Neural progenitor cell (in vitro differentiated cells): ENCODE measurements around the gene ENDOU. TPM values are rescaled to one million over a fixed set of nuclear protein-coding genes. Genes with fewer than 3 reads are reported as not detected.
A peak's percentile ranks its signal among the peaks of the same experiment; 100 is the strongest.

ENCODE experiments used
- DNase-seq: peaks from one replicate; pipeline ENCODE4 v3.0.0-alpha.2; 2016; ENCODE audit warnings: low spot score
- H2AFZ ChIP-seq: fragments of 200-600 bp; sonication (generic); replicated peaks from 2 replicates; pipeline ENCODE4 v1.6.1; 2016; ENCODE audit warnings: antibody characterized with exemption
- H3F3A ChIP-seq: fragments of 200-600 bp; sonication (generic); 2 replicates; pipeline ENCODE4 v1.6.1; 2016; ENCODE audit warnings: antibody characterized with exemption, low read depth
- H3K27ac ChIP-seq: fragments of 200-600 bp; sonication (generic); 2 replicates; pipeline ENCODE4 v1.5.1; 2016; ENCODE audit warnings: mild to moderate bottlenecking
- H3K27me3 ChIP-seq: fragments of 200-600 bp; sonication (generic); 2 replicates; pipeline ENCODE4 v1.6.1; 2016; ENCODE audit warnings: mild to moderate bottlenecking, moderate library complexity
- H3K36me3 ChIP-seq: fragments of 200-600 bp; sonication (generic); 2 replicates; pipeline ENCODE4 v1.5.1; 2016
- H3K4me1 ChIP-seq: fragments of 200-600 bp; sonication (generic); 2 replicates; pipeline ENCODE4 v1.6.1; 2016; ENCODE audit warnings: mixed run types
- H3K4me2 ChIP-seq: fragments of 200-600 bp; sonication (generic); 2 replicates; pipeline ENCODE4 v1.6.1; 2016
- H3K4me3 ChIP-seq: fragments of 200-600 bp; sonication (generic); 2 replicates; pipeline ENCODE4 v1.5.1; 2016
- H3K79me2 ChIP-seq: fragments of 200-600 bp; sonication (generic); 2 replicates; pipeline ENCODE4 v1.6.1; 2016; ENCODE audit warnings: low read depth
- H3K9ac ChIP-seq: fragments of 200-600 bp; sonication (generic); 2 replicates; pipeline ENCODE4 v1.6.1; 2016
- H3K9me3 ChIP-seq: fragments of 200-600 bp; sonication (generic); 2 replicates; pipeline ENCODE4 v1.5.1; 2016; ENCODE audit warnings: low read depth
- H4K20me1 ChIP-seq: fragments of 200-600 bp; sonication (generic); 2 replicates; pipeline ENCODE4 v1.6.1; 2016; ENCODE audit warnings: low read depth
- H3K27ac Mint-ChIP-seq: 3 replicates; pipeline ENCODE4 v1.8.0; 2021; ENCODE audit warnings: mixed read lengths
- H3K27me3 Mint-ChIP-seq: 2 replicates; pipeline ENCODE4 v1.8.0; 2022; ENCODE audit warnings: low read depth, mild to moderate bottlenecking, inconsistent platforms, moderate library complexity, mixed read lengths; ENCODE audit not compliant: insufficient read depth
- H3K36me3 Mint-ChIP-seq: 3 replicates; pipeline ENCODE4 v1.8.0; 2021; ENCODE audit warnings: mixed read lengths
- H3K4me1 Mint-ChIP-seq: 3 replicates; pipeline ENCODE4 v1.8.0; 2021; ENCODE audit warnings: mixed read lengths
- H3K4me3 Mint-ChIP-seq: 3 replicates; pipeline ENCODE4 v1.8.0; 2021; ENCODE audit warnings: mild to moderate bottlenecking, moderate library complexity, mixed read lengths
- H3K9me3 Mint-ChIP-seq: 3 replicates; pipeline ENCODE4 v1.8.0; 2020; ENCODE audit warnings: mixed read lengths
- CTCF ChIP-seq: fragments of 200-600 bp; sonication (generic); IDR thresholded peaks from 2 replicates; pipeline ENCODE4 v1.5.1; 2017; ENCODE audit warnings: antibody characterized with exemption, mild to moderate bottlenecking
- EZH2 ChIP-seq: fragments of 200-600 bp; sonication (generic); IDR thresholded peaks from 2 replicates; pipeline ENCODE4 v1.6.1; 2017; ENCODE audit warnings: antibody characterized with exemption, mild to moderate bottlenecking, moderate library complexity
- EZH2phosphoT487 ChIP-seq: fragments of 200-600 bp; sonication (generic); IDR thresholded peaks from 2 replicates; pipeline ENCODE4 v1.6.1; 2017; ENCODE audit warnings: antibody characterized with exemption
- total RNA-seq: library from RNA; depleted of rRNA; stranded (reverse); fragments of >200 nt; gene quantifications from 2 replicates; pipeline ENCODE4 v1.2.3, GENCODE V29; 2015; ENCODE audit warnings: low replicate concordance

The ENDOU gene
- total RNA-seq, 1 donor from 2014 or later, result not detected

- Histone ChIP-seq H3K27me3 (peaks cover 14% of the 10 kb centered on the region), H3K36me3 (no peaks in the 10 kb centered on the region), H3K27ac (no peak overlapping the region), H3K4me1 (peaks cover under 1% of the 10 kb centered on the region), H3K9me3 (no peaks in the 10 kb centered on the region), H4K20me1 (no peaks in the 10 kb centered on the region), H3K4me3 (no peak overlapping the region), H3K9ac (no peak overlapping the region), H3K79me2 (no peaks in the 10 kb centered on the region), H3K4me2 (no peak overlapping the region), H2AFZ (no peak overlapping the region), H3F3A (no peaks in the 10 kb centered on the region)
- Mint-ChIP-seq H3K36me3 (no peaks in the 10 kb centered on the region), H3K4me1 (peaks cover 22% of the 10 kb centered on the region), H3K27ac (peak overlapping the region; percentile 58), H3K4me3 (no peak overlapping the region), H3K27me3 (peaks cover 10% of the 10 kb centered on the region), H3K9me3 (no peaks in the 10 kb centered on the region)
- no peak for DNase-seq
- TF ChIP-seq EZH2, result no peak
- no peak for TF ChIP-seq EZH2phosphoT487
- TF ChIP-seq CTCF, result no peak
Observed at GRCh38 chr12:47763481-47764346, 38.4 kb upstream of the ENDOU start.

GRCh38 chr12:47762850-47763465, 37.7 kb upstream of the ENDOU start:
- Histone ChIP-seq H4K20me1 (no peaks in the 10 kb centered on the region), H3K36me3 (no peaks in the 10 kb centered on the region), H2AFZ (no peak overlapping the region), H3K79me2 (no peaks in the 10 kb centered on the region), H3K9ac (no peak overlapping the region), H3K4me1 (peaks cover 8% of the 10 kb centered on the region), H3K4me3 (no peak overlapping the region), H3K4me2 (no peak overlapping the region), H3K9me3 (no peaks in the 10 kb centered on the region), H3K27me3 (peaks cover 14% of the 10 kb centered on the region), H3K27ac (no peak overlapping the region), H3F3A (peaks cover 6% of the 10 kb centered on the region)
- no peak for DNase-seq
- peaks cover 28% of the 10 kb centered on the region for H3K4me1 Mint-ChIP-seq
- H3K36me3 Mint-ChIP-seq, result no peaks in the 10 kb centered on the region
- H3K9me3 Mint-ChIP-seq, result no peaks in the 10 kb centered on the region
- no peak overlapping the region for H3K27ac Mint-ChIP-seq
- no peak overlapping the region for H3K4me3 Mint-ChIP-seq
- TF ChIP-seq EZH2phosphoT487 (no peak), CTCF (no peak), EZH2 (no peak)
- peaks cover 10% of the 10 kb centered on the region for H3K27me3 Mint-ChIP-seq

GRCh38 chr12:47758834-47759690, 33.8 kb upstream of the ENDOU start, which contains the start of gene RAPGEF3:
Gene RAPGEF3, minus strand, starts transcription at chr12:47758880. Its CDS starts 324 bp downstream, at chr12:47758556.
- no peak within 1 kb of the TSS for H3K27ac Mint-ChIP-seq
- no peaks in the 10 kb centered on the region for H3K9me3 Mint-ChIP-seq
- Histone ChIP-seq H4K20me1 (no peaks in the 10 kb centered on the region), H3K4me1 (peaks cover 20% of the 10 kb centered on the region), H2AFZ (peak within 1 kb of the TSS; percentile 77), H3K4me3 (peak within 1 kb of the TSS; percentile 62), H3K27ac (no peak within 1 kb of the TSS), H3K79me2 (no peaks in the 10 kb centered on the region), H3K9ac (no peak within 1 kb of the TSS), H3K4me2 (peak within 1 kb of the TSS; percentile 84), H3K9me3 (no peaks in the 10 kb centered on the region), H3K27me3 (peaks cover 14% of the 10 kb centered on the region), H3K36me3 (no peaks in the 10 kb centered on the region), H3F3A (peaks cover 16% of the 10 kb centered on the region)
- peak within 1 kb of the TSS; percentile 79 for H3K4me3 Mint-ChIP-seq
- H3K27me3 Mint-ChIP-seq, result peaks cover 11% of the 10 kb centered on the region
- H3K36me3 Mint-ChIP-seq, result no peaks in the 10 kb centered on the region
- peak; percentile 87 for DNase-seq
- TF ChIP-seq EZH2 (peak; percentile 62), EZH2phosphoT487 (no peak), CTCF (peak; percentile 48)
- H3K4me1 Mint-ChIP-seq, result peaks cover 44% of the 10 kb centered on the region
